ENCODE results near the gene TCEA2.

- TF ChIP-seq CTCF (IDR thresholded peaks at IDR 0.05) (no peak), EZH2 (IDR thresholded peaks at IDR 0.05) (no peak)
Observed at GRCh38 chr20:64121586-64121985, 58.6 kb downstream of the TCEA2 start.

Data from neural progenitor cell (in vitro differentiated cells).